HG03342 (cell line): ENCODE data around the gene DGKQ.
"Not testable (repeated sequence)": the region's sequence is repeated elsewhere in the genome, so short reads cannot be mapped to it uniquely, and the experiment has no call there.

Experiments used
- ATAC-seq: cut with Tn5 transposase; IDR thresholded peaks from one replicate; pipeline ENCODE4 v1.9.1; 2021; ENCODE audit warnings: mild to moderate bottlenecking, moderate library complexity; ENCODE audit not compliant: unreplicated experiment

The DGKQ gene

GRCh38 chr4:1010395-1011021 lies 37.1 kb upstream of the DGKQ start:
- peak; percentile 11 for ATAC-seq

GRCh38 chr4:1009542-1010394 lies 36.4 kb upstream of the DGKQ start:
- ATAC-seq = peak; percentile 43

GRCh38 chr4:1008840-1009541 lies 35.6 kb upstream of the DGKQ start:
- no peak for ATAC-seq

- ATAC-seq = no peak
Observed at GRCh38 chr4:1006856-1007255, 33.5 kb upstream of the DGKQ start.

GRCh38 chr4:1004557-1005485 lies 31.5 kb upstream of the DGKQ start:
- no peak for ATAC-seq

DNA sequence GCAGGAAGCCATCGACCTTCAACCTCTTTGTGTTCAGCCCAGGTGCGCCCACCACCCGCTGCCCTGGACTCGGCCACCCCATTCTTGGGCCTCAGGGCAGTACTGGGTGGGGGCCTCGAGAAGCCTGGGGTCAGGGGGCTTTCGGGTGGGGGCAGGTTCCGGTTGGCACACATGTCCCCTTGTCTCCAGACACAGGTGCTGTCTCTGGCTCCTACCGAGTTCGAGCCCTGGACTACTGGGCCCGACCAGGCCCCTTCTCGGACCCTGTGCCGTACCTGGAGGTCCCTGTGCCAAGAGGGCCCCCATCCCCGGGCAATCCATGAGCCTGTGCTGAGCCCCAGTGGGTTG lies 30.7 kb upstream of the DGKQ start:
- ATAC-seq = no peak

DNA sequence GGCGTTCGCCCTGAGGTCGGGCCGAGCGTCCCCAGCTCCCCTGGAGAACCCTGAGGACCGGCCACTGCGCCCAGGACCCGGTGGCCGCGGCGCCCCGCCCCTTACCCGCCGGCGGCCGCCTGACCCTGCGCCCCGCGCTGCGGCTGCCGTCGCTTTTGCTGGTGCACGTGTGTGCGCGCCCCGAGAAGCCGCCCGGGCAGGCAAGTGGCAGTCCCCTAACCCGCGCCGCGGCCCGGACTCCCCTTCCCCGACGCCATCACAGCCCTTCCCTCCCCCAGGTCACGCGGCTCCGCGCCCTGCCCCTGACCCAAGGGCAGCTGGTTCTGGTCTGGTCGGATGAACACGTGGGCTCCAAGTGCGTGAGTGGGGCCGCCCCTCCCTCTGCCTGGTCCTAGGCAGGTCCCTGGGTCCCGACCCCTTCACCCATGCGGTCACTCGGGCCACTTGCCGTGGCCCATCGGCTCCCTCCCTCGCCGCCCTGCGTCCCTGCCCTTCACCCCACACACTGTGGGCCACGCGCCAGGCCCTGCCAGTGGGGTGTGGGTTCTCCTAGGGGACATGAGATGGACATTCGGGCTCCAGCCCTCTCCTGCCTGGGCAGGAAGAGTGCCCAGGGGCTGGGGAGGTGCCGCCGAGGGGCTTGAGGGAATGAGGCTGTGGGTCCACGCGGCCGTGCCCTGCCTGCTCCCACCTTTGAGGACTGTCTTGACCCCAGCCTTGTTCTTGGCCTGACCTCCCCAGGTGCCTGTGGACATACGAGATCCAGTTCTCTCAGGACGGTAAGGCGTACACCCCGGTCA lies 30.1 kb upstream of the DGKQ start:
- ATAC-seq = no peak

DNA sequence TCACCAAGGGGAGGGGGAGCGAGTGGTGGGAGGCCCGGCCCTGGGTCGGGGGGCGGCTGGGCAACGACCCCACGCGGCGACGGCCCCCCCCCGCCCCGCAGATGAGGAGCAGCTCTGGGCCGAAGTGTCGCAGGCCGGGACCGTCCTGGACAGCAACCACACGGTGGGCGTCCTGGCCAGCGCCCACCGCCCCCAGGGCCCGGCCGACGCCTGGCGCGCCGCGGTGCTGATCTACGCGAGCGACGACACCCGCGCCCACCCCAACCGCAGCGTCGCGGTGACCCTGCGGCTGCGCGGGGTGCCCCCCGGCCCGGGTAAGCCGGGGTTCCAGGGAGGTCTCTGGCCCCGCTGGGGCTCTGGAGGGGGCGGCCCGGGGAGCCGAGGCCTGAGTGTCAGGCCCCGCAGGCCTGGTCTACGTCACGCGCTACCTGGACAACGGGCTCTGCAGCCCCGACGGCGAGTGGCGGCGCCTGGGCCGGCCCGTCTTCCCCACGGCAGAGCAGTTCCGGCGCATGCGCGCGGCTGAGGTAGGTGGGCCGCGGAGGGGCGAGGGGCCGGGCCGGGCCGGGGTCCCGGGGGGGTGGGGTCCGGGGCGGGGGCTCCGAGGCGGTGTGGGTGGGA lies 29.4 kb upstream of the DGKQ start:
- no peak for ATAC-seq

GRCh38 chr4:1002131-1002630 lies 28.8 kb upstream of the DGKQ start:
- no peak for ATAC-seq

- ATAC-seq = no peak
Observed at GRCh38 chr4:1001561-1002130, 28.3 kb upstream of the DGKQ start.

DNA sequence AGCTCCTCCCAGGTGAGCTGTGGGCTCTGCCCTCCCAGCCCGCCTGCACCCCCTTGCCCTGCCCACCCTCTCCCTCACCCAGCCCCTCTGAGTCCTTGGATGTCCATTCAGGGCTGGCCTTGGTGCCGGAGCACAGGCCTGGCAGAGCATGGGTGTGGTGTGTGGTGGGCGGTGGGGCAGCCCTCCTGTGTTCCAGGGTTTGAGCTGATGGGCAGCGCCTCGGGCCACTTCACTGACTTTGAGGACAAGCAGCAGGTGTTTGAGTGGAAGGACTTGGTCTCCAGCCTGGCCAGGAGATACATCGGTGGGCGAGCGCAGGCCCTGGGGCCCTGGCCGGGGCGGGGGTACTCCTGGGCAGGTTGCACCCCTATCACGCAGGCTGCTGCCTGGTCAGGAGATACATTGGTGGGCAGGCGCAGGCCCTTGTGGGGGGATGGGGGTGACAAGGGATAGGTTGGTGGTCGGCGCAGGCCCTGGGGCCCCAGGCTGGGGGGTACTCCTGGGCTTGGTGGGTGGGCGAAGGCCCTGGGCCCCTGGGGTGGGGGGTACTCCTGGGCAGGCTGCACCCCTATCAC lies 27.4 kb upstream of the DGKQ start:
- no peak for ATAC-seq

DNA sequence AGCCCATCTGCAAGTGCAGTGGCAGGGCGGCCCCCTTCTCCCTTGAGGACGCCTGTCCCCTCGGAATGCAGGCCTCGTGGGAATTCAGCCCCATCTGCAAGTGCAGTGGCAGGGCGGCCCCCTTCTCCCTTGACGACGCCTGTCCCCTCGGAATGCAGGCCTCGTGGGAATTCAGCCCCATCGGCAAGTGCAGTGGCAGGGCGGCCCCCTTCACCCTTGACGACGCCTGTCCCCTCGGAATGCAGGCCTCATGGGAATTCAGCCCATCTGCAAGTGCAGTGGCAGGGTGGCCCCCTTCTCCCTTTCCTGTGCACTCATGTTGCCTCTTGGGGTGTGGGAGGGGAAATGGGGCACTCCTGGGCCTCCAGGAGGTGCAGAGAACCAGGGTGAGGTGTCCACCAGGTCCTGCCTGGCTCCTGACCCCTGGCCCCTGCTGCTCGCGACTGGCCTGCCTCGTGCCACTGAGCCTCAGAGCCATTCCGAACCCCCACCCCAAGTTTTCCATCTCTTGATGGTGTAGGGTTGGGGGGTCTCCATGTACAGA lies 26.6 kb upstream of the DGKQ start:
- ATAC-seq = no peak

GRCh38 chr4:999240-999863 lies 26.0 kb upstream of the DGKQ start:
- ATAC-seq = not testable (repeated sequence)

DNA sequence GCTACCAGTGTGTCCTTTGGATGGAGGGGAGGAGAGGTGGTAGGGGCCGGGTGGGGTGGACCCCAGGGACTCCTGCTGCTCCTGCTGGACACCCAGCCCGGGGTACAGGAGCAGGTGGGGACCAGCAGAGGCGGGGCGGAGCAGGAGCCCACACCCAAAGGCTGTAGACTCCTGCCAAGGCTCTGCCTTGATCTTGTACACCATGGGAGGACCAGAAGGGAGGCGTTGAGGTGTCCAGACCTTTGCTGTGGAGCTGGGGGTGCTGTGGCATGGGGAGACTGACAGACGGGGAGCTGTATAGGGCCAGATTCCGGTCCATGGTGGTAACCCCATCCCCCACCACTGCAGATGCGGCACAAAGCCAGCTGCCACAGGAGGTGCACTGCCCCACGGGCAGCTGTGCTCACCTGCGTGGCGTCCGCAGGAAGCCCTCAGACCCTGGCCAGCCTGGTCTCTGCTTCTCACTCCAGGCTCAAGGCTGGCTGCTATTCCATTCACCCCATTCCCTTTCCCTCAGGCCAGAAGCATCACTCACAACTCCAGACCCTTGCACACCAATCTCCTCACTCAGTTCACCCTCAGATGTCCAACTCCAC lies 24.8 kb upstream of the DGKQ start:
- ATAC-seq = no peak

- ATAC-seq = no peak
Observed at GRCh38 chr4:997375-998071, 24.2 kb upstream of the DGKQ start.

GRCh38 chr4:996997-997374 lies 23.6 kb upstream of the DGKQ start:
- no peak for ATAC-seq
